HEK293T (cell line): ENCODE measurements around the gene CUX1.

Experiments used
- CTCF ChIA-PET: fragments of 350-600 bp; formaldehyde crosslinking; extraction: SDS; loops from one replicate; lab custom pipeline; 2021; ENCODE audit warnings: antibody characterized with exemption, inconsistent platforms; lab: Yijun Ruan, JAX
- POLR2A ChIA-PET: fragments of 350-600 bp; formaldehyde crosslinking; extraction: SDS; loops from one replicate; lab custom pipeline; 2020; ENCODE audit warnings: antibody characterized with exemption, inconsistent platforms; lab: Yijun Ruan, JAX
- DNase-seq: peaks from one replicate; pipeline ENCODE4 v3.0.0; 2012; ENCODE audit warnings: mixed read lengths; ENCODE audit errors: extremely low spot score
- ARNT ChIP-seq: fragments of 450-650 bp; IDR thresholded peaks from 2 replicates; pipeline ENCODE4 v1.6.1; 2017; ENCODE audit warnings: mild to moderate bottlenecking
- BHLHE40 ChIP-seq: fragments of 450-650 bp; IDR thresholded peaks from 2 replicates; pipeline ENCODE4 v1.6.1; 2016; ENCODE audit warnings: mild to moderate bottlenecking, moderate library complexity, borderline replicate concordance
- CTBP1 ChIP-seq: fragments of 450-650 bp; IDR thresholded peaks from 2 replicates; pipeline ENCODE4 v1.6.1; 2016; ENCODE audit warnings: borderline replicate concordance
- ELF4 ChIP-seq: fragments of 450-650 bp; IDR thresholded peaks from 2 replicates; pipeline ENCODE4 v1.6.1; 2017; ENCODE audit warnings: antibody characterized with exemption
- FOXA1 ChIP-seq: fragments of 450-650 bp; IDR thresholded peaks from 2 replicates; pipeline ENCODE4 v1.6.1; 2016; ENCODE audit warnings: mild to moderate bottlenecking
- FOXK2 ChIP-seq: fragments of 450-650 bp; IDR thresholded peaks from 2 replicates; pipeline ENCODE4 v1.6.1; 2016; ENCODE audit warnings: mild to moderate bottlenecking
- FOXM1 ChIP-seq: fragments of 450-650 bp; IDR thresholded peaks from 2 replicates; pipeline ENCODE4 v1.6.1; 2017; ENCODE audit warnings: mild to moderate bottlenecking, borderline replicate concordance
- HDGF ChIP-seq: fragments of 450-650 bp; IDR thresholded peaks from 2 replicates; pipeline ENCODE4 v1.6.1; 2017; ENCODE audit warnings: antibody characterized with exemption, borderline replicate concordance
- L3MBTL2 ChIP-seq: fragments of 450-650 bp; conservative IDR thresholded peaks from 2 replicates; pipeline ENCODE4 v1.6.1; 2016; ENCODE audit warnings: mild to moderate bottlenecking
- LEF1 ChIP-seq: fragments of 450-650 bp; IDR thresholded peaks from 2 replicates; pipeline ENCODE4 v1.6.1; 2017; ENCODE audit warnings: mild to moderate bottlenecking, borderline replicate concordance
- NFRKB ChIP-seq: fragments of 450-650 bp; IDR thresholded peaks from 2 replicates; pipeline ENCODE4 v1.6.1; 2016; ENCODE audit warnings: mild to moderate bottlenecking, moderate library complexity
- PKNOX1 ChIP-seq: fragments of 450-650 bp; IDR thresholded peaks from 2 replicates; pipeline ENCODE4 v1.6.1; 2016
- SP1 ChIP-seq: fragments of 450-650 bp; IDR thresholded peaks from 2 replicates; pipeline ENCODE4 v1.6.1; 2017
- SUZ12 ChIP-seq: fragments of 450-650 bp; IDR thresholded peaks from 2 replicates; pipeline ENCODE4 v1.6.1; 2016; ENCODE audit warnings: mild to moderate bottlenecking
- TARDBP ChIP-seq: fragments of 450-650 bp; IDR thresholded peaks from 2 replicates; pipeline ENCODE4 v1.6.1; 2016
- ZNF384 ChIP-seq: fragments of 450-650 bp; IDR thresholded peaks from 2 replicates; pipeline ENCODE4 v1.6.1; 2016

Gene CUX1

GRCh38 chr7:102210787-102211186 lies 393.4 kb downstream of the CUX1 start:
- ChIA-PET CTCF (no interaction called here), POLR2A (no interaction called here)

DNA sequence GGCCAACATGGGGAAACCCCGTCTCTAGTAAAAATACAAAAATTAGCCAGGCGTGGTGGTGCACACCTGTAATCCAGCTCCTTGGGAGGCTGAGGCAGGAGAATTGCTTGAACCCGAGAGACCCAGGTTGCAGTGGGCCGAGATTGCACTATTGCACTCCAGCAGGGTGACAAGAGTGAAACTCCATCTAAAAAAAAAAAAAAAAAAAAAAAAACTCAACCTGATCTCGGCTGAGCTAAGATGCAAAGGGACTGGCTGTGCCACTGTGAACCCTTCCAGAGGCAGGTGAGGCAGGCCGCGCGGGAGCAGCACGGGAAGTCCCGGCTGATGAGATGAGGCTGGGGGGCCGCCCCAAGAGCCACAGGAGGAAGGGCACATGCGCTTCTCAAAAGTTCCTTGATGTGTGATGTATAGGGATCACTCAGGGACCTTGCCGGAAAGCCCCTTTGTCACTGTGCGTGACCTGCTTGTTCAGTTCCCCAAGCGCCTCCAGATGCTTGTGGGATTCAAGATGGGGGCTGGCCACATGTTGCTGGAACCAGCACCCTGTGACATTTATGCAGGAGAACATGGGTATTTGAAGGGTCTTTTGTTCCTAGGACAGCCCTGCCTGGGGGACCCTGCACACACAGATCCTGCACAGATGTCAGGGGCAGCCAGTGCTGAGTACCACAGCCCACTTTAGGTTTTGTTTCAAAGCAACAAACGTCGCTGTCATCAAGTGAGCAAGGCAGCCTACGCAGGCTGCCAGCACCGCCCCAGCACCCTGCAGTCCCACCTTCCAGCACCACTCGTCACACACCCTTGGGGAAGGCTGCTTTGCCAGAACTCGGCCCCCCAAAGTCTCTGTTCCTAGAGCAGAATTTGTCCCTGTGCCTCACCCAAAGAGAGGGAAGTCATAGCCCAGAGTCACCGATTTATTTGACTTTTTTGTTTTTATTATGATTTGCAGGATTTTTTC lies 394.4 kb downstream of the CUX1 start:
- no peak for DNase-seq
- POLR2A ChIA-PET, result no interaction called here
- CTCF ChIA-PET, result no interaction called here
- TF ChIP-seq FOXM1 (no peak), LEF1 (no peak), ZNF384 (no peak), FOXK2 (no peak), ARNT (no peak), FOXA1 (no peak), ELF4 (no peak), TARDBP (no peak), PKNOX1 (no peak), NFRKB (no peak), BHLHE40 (no peak)

More at GRCh38 chr7:102210787-102211186, 393.4 kb downstream of the CUX1 start:
- TF ChIP-seq HDGF (no peak), FOXM1 (no peak), PKNOX1 (no peak), ELF4 (no peak), CTBP1 (no peak), SP1 (no peak), TARDBP (no peak), L3MBTL2 (no peak), SUZ12 (no peak), ARNT (no peak), FOXA1 (no peak), BHLHE40 (no peak), LEF1 (no peak), ZNF384 (no peak), FOXK2 (no peak), NFRKB (no peak)
- no peak for DNase-seq

- CTCF ChIA-PET, result no interaction called here
- no peak for DNase-seq
- TF ChIP-seq BHLHE40 (no peak), HDGF (no peak), NFRKB (no peak)
- POLR2A ChIA-PET, result no interaction called here
These were observed 397.1 kb downstream of the CUX1 start for GRCh38 chr7:102214477-102215072.

DNA sequence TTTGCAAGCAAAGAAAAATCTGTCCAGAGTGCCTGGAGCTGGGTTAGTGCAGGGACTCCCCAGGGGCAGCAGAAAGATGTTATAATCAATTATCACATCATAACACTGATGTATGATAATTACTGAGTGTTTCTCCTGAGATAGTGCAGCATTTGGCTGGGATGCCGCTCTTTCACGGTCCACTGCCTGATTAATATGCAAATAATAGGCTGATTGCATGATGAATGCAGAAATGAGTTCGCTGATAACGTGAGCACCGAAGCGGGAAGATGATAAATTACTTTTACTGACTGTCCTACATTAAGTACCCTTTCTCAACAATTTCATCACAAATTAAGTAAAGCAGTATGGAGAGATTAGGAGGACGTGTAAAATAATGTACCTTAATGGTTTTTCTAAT lies 397.8 kb downstream of the CUX1 start:
- CTCF ChIA-PET, result no interaction called here
- no peak for DNase-seq
- TF ChIP-seq ARNT, result no peak
- TF ChIP-seq NFRKB, result no peak
- TF ChIP-seq FOXK2, result no peak
- TF ChIP-seq FOXA1, result no peak
- TF ChIP-seq TARDBP, result no peak
- TF ChIP-seq FOXM1, result no peak
- no peak for TF ChIP-seq LEF1
- TF ChIP-seq BHLHE40, result no peak
- TF ChIP-seq ZNF384, result no peak
- TF ChIP-seq L3MBTL2, result no peak
- TF ChIP-seq ELF4, result no peak
- TF ChIP-seq HDGF, result no peak
- TF ChIP-seq PKNOX1, result no peak
- TF ChIP-seq SUZ12, result no peak
- no peak for TF ChIP-seq CTBP1
- TF ChIP-seq SP1, result no peak
- POLR2A ChIA-PET, result no interaction called here

GRCh38 chr7:102215711-102216110 lies 398.3 kb downstream of the CUX1 start:
- TF ChIP-seq FOXK2 (no peak), BHLHE40 (no peak), NFRKB (no peak), FOXM1 (no peak), L3MBTL2 (no peak), ARNT (no peak), SP1 (no peak), HDGF (no peak), SUZ12 (no peak), CTBP1 (no peak), PKNOX1 (no peak), FOXA1 (no peak), ZNF384 (no peak), LEF1 (no peak), ELF4 (no peak), TARDBP (no peak)
- ChIA-PET POLR2A (no interaction called here), CTCF (no interaction called here)
- DNase-seq, result no peak
